GM18511 (cell line): Measurements from ENCODE around the gene NDP.
A peak's percentile ranks its signal among the peaks of the same experiment; 100 is the strongest.
"Not testable (repeated sequence)": the region's sequence is repeated elsewhere in the genome, so short reads cannot be mapped to it uniquely, and the experiment has no call there.

ENCODE experiments used
- ATAC-seq: cut with Tn5 transposase; IDR thresholded peaks from one replicate; pipeline ENCODE4 v1.9.1; 2021; ENCODE audit warnings: mild to moderate bottlenecking, moderate library complexity; ENCODE audit not compliant: unreplicated experiment

The NDP gene

DNA sequence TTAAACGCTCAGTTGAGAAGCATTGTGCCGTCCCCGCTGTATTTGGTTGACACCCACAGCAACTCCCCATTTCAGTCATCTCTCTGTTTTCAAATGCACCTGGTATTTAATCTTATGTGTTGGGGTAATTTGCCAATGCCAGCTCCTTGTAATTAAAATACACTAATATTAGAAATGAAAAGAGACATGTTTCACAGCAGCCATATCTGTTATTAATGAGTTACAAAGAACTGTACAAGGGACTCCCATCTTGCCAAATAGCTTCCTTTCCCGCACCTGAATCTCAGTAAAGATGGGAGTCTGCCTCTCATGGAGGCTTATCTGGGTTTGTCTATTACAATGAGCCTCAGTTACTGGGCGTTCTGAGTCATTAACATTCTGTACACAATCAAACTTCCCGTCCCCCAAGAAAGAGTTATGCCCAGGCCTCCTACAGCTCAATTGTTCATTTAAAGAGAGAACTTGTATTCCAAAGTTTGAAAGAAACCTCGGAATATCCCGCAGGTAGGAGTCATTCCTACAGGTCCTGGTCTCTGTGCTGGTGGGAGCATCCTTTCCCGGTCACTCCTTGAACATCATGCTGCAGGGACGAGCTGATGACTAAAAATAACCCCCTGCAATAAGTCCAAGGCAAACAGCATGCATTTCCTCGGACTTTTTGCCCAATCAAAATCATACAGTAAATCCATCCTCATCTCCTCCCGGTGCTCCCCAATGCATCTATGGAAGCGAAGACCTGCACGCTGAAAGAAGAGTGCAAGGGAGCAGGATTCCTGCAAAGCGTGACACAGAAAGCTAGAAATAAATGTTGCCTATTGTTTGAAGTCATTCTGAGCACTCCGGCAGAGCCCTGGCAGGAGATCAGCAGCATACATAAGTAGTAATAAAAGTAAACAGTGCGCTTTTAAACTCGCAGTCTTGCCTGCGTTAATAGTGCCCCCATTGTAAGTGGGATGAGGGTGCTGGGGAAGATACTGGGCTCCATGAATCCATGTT lies 926 bp downstream of the NDP start:
- no peak for ATAC-seq

DNA sequence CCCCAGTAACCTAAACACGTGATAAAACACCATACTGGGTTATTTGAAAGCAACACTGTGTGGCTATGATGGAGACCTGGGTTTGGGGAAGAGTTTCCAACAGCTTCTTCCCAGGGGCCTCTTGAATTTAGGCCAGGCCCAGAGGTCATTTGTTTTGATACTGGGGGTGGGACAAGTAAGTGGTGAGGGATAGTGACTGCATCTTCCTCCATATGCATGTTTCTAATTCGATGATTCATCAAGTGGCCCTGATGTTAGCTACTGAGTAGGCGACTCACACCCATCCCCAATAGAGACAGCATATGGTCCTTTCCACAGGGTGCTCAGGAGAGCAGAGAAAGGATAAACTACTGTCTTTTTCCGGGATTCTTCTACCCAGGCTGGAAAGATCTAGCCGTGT lies 2.7 kb downstream of the NDP start:
- no peak for ATAC-seq

DNA sequence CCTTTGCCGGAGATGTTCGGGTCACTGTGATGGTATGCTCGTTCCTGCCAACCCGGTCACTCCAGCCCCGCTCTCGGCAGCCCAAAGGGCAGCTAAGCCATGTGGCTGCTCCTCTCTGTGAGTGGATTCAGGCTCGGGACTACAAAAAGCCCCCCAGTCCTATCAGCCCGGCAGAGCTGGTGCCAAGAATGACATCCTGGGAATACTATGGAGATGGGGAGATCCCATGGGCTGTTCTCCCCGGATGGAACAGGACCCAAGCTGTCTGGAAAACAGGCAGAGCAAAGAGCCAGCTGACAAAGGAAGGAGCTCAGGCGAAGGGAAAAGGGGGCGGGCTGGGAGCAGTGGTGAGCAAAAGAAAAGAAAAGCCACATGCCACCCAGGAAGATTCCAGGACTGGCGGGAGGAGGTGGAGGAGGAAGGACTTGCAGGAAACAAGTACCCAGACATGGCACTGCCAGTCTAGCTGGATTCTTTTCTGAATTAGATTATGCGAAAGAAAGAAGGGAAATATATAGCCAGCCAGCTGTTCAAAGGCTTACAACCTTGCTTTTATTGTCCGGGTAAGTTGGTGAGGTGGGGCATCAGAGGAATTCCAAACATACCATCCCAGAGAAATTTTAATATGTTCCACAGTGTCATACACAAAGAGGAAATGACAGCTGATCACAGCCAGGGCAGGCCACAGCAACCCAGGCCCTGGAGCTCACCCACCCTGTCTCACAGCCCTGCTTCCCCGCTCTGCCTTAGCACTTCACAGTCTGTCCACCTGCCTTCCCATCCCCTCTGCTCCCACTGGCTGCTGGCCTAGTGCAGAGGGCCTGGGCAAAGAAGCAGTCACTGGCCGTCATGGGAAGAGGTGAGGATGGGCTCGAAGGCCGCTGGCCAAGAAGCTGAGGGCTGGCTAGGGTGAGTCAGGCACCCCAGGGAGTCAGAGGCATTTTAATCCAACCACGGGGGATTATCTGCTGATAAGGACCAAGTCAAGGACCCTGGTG lies 3.4 kb downstream of the NDP start:
- no peak for ATAC-seq

DNA sequence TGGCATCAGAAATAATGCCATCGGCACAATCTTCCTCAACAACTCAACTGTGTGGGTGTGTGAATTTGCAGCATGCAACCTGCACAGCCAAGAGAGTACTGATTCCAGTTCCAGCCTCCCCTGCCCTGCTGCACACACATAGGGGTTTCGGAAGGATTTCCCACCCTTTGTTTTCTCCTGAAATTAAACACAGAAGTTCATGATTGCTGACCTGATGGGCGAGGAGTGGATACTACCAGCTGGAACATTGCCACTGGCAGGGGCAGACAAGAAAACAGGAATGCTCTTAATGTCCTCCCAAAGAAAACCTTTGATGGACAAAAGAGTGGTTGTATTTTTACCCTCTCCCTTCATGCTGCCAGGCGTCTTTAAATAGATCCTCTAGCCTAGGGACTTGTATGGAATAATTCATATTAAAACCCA lies 4.8 kb downstream of the NDP start:
- ATAC-seq = no peak

DNA sequence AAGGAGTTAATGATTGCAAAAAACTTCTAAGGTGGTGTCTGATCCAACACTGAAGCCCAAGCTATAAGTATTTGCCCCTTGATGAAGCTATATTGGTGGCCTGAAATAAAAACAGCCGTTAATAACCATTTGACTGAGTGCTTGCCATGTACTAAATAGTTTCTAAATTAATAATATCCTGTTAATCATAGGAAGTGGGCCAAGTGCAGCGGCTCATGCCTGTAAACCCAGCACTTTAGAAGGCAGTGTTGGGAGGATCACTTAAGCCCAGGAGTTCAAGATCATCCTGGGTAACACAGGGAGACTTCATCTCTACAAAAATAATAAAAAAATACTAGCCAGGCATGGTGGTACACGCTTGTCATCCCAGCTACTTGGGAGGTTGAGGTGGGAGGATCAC lies 8.3 kb downstream of the NDP start:
- no peak for ATAC-seq

DNA sequence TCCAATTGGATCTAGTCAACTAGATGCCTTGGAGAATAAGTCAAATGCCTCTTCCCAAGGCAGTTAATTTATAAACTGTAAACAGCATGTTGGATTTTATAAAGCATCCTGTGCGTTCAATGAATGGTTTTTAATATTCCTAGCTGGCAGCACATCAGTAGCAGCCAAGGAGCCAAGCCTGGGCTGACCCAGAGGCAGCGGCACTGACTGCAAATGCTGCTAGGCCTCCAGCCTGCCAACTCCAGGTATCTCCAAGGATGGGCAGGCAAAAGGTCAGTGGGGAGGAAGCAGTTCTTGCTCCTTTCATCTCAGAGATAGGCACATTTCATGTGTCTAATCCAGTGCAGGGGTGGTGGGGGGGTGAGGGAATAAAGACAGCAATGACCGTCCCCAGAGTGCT lies 9.5 kb downstream of the NDP start:
- no peak for ATAC-seq

DNA sequence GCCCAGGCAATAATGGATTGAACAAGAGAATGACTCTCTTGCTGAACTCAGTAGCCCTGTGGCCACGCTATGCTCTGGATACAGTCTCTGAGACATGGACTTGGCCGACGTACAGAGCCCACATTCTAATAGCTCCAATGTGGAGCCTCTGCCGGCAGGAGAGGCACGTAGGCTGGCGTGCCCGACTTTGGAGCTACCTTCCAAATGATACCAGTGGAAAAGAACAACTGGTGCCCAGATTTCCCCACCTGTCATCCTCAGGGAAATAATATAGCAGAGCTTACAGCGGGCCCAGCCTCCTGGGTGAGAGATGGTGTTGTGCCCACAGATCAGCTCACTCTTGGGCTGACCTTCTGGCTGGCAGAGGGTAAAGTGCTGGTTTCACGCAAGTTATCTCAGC lies 10.6 kb downstream of the NDP start:
- no peak for ATAC-seq

DNA sequence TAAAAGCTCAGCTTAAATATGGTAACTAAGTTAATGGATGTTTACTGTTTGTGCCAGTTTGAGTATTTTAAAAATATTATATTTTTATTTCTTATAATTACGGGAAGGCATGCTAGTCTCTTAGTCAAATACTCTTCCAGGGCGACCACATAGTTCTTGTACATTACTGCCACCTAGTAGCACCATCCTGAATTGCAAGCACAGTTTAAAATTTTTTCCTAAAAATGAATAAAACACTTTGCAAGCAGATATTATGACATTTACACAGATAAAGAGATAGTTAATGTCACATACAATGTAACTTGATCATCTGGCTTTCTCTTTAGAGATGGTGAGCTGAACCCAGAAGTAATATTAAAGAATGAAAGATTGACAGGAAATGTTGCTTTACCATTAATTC lies 11.5 kb downstream of the NDP start:
- ATAC-seq = no peak

DNA sequence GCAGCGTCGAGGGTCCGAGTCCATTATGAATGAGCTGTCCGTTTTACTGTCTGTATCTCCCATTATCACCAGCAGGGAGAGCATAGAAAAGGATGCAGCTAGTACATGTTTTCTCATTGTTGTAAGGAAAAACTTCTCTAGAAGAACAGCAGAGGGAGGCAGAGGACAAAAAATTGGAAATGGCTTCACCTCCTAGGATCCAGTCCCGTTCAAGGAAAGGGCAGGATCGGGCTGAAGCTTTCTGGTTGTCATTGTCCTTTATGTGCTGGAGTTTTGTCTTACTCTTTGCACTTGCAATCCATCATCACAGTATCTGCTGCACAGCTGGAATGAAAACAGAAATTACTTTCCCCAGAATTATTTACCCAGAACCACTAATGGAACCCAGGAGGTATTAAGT lies 14.7 kb downstream of the NDP start:
- peak; percentile 86 for ATAC-seq

DNA sequence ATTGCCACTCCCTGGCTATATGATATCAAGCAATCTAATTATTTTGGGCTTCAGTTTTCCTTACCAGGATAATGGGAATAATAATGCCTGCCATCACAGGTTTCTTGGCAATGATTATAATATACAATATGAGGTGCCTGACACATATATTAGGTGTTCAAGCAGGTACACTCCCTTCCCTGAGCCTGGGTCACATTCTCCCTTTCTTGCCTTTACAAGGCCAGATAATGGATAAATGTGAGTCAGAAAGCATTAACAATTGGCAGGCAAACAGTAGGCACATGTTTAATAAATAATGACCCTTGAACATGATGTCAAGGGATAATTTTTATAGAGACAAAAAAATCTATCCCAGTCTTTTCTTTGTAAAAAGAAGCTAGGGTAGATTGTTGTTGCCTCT lies 17.2 kb downstream of the NDP start:
- ATAC-seq = no peak

DNA sequence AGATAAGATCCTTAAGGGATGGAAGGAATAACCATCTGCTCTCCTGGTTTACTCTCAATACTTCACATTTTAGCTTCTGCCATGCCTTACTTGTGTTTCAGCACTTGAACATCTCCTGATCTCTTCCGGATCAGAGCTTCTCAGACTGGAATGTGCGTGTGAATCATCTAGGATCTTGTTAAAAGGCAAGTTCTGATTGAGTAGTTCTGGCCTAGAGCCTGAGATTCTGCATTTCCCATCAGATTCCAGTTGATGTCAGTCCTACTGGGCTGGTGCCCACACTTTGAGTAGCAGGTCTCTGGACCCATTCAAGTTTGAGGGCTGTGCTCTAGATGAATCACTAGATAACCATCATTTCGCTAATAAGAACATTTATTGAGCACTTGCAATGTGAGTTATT lies 20.0 kb downstream of the NDP start:
- no peak for ATAC-seq

DNA sequence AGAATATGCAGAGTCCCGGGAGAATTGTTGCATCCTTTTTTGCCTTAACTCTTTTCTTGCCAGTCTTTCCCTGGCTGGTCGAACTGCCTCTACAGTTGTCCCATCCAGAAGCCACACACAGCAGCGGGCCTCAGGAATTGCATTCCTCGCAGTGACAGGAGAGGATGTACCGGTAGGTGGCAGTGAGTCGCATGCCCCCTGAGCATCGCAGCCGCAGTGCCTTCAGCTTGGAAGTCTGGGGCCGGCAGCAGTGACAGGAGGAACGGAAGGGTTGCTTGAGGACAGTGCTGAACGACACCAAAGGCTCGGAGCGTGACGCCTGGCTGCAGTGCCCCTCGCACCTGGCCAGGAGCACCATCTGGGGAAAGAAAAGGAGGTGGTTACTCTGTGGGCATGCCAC lies 23.5 kb downstream of the NDP start:
- no peak for ATAC-seq

DNA sequence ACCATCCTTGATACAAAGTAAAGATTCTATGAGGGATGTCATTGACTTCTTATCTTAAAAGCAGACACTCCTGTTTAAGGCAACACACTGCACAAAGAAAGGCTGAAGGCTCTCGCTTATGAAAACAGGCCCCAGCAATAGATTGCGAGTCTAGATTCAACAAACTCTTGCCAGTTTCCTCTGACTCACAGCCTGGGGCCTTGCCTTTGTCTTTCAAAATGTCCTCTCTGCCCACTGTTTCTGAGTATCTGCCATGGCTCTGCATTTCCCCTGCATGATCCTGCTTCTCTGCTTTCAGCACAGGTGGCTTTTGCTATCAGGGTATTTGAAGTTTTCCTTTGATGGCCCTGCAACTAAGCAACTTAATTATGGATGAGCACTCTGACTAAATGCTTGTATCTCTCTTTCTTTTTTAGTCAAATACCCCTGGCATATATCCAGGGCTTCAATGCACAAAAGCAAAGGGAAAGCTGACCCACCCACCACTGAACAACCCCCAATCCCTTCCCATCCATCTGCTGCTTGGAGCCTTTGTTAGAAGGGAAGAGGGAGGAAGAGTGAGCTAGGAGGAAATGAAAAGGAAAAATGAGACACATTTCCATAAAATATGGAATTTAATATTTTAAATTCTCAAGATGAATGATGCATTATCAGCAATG lies 32.2 kb downstream of the NDP start:
- no peak for ATAC-seq

DNA sequence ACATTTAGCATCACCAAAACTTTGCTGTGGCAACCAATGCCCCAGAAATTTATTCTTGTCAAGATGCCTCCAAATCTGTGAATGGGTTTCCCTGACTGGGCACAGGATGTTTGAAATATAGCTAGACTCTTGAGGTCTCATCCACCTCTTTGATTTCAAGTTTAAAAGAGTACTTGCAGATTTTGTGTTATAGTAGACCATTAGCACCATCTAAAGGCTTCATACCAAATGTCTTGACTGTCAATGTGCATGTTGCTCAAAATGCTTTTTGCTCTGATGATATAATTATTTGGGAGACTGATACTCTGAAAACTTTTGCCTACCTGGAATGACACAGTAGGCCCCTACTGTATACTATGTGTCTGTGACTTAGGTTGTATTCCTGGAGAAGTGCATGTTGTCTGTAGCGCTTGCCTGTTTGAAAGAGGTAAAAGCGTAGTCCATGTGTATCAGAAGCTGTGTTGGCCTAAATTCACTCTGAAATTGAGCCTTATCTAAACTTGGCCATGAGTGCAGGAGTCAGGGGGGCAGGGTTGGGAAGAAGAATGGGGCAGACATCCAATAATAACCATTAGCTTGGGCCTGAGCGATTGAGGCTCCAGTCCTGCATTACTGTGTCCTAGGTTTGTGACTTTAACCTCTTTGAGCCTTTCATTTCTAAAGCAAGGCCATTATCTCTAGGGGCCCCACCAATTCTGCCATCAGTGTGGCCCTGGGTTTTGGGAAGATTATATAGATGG lies 33.8 kb downstream of the NDP start:
- ATAC-seq = no peak

DNA sequence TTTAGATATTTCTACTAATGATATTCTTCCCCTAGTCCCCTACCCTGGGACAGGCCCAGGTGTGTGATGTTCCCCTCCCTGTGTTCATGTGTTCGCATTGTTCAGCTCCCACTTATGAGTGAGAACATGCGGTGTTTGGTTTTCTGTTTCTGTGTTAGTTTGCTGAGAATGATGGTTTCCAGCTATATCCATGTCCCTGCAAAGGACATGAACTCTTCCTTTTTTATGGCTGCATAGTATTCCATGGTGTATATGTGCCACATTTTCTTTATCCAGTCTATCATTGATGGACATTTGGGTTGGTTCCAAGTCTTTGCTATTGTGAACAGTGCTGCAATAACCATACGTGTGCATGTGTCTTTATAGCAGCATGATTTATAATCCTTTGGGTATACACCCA lies 51.2 kb downstream of the NDP start:
- not testable (repeated sequence) for ATAC-seq

DNA sequence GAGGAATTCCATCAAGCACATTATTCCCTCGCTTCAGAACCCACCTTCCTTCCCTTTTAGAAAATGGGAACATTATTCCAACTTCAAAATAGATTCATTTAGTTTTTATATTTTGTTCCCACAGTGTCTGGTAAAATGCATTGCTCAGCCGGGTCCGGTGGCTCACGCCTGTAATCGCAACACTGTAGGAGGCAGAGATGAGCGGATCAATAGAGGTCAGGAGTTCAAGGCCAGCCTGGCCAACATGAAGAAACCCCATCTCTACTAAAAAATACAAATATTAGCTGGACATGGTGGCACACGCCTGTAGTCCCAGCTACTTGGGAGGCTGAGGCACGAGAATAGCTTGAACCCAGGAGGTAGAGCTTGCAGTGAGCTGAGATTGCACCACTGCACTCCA lies 62.4 kb downstream of the NDP start:
- ATAC-seq = not testable (repeated sequence)

DNA sequence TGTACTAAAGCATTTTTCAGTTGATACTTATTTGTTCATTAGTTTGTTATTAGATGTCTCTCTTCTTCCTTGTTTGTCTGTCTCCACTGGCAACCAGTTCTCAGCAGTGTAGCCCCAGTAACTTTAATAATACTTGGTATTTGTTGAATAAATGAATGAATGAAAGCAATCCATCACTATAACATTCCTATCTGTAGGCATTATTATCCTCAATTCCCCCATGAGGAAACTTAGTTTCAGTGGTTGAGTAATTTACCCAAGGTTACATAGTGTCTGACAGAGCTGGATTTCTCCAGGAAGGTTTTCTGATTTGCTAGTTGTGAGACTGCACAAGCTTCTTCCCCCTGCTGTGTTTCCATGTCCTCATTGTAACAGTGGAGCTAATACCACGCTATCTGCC lies 63.2 kb downstream of the NDP start:
- no peak for ATAC-seq

DNA sequence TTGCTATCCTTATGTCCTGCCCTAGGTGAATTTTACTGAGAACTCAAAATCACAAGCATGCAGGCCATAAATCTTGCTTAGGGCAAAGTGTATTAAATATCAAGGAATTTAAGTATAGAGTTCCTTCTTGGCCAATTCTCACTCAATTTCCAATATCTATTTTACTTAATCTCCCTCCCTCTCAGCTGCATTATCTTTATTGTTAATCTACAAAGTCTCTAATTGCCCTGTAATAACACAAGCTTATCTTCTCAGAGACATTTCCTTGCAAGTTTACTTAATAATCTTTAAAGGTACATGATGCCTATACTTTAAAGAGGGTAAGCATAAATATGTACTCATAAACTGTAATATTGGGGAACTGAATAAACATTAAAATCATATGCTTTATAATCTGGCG lies 64.0 kb downstream of the NDP start:
- ATAC-seq = no peak

DNA sequence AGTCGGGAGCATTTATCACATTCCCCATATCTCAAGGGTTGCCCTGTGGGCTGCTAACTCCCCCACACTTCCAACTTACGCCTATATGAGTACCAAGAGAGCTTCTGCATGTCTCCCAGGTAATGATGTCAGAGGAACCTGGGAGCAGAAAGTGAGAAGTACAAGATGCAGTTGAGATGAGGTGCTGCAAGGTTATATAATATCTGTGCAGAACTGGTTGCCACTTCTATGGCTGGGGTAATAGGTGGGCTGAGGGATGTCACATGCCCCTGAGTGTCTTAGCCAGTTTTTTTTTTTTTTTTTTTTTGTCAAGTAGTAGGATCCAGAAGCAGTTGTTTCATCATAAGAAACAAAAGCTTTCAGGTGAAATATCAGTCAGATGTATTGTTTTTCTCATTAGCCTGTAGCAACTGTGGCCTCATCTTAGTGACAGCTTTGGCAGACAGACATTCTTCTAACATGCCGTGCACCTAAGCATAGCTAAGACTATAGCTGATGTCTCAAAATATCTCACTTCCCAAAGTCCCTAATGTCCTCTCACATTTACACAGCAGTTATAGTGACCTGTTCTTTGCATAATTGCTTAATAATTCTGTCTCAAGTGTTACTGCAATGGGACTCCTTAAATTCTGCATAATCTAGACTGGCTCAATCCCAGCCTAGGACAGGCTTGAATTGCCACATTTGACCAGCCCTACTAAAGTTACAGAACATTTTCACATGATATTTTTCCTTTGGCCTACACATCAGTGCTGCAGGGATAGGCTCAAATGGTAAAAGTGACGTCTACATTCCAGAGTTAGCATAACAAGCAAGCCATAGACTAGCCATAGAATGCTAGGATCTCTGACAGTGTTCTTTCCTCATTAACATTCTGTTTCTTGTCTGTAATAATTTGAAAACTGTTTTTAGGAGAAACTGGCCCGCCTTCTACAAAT lies 73.0 kb downstream of the NDP start:
- ATAC-seq = no peak
